GM12878 (cell line): ENCODE data around the gene ARHGEF37. TPM values are rescaled to one million over a fixed set of nuclear protein-coding genes. Genes with fewer than 3 reads are reported as not detected.

Source experiments
- ATAC-seq: fragments of 200-7000 bp; cut with Tn5 transposase; 3 replicates; pipeline ENCODE4 v1.9.1; 2020; ENCODE audit warnings: mild to moderate bottlenecking, moderate library complexity
- BruUV-seq: library from RNA; stranded (reverse); fragments of 400-500 nt; replicated peaks from 2 replicates; lab custom pipeline; 2021; lab: Mats Ljungman, UMichigan
- CTCF ChIA-PET: fragments of 300-600 bp; sonication (Branson Sonifier 250); formaldehyde crosslinking; extraction: SDS; loops from one replicate; lab custom pipeline; 2021; ENCODE audit warnings: inconsistent platforms; lab: Yijun Ruan, JAX
- POLR2A ChIA-PET: fragments of 350-600 bp; formaldehyde crosslinking; extraction: SDS; loops from one replicate; lab custom pipeline; 2021; ENCODE audit warnings: inconsistent platforms; lab: Charles Lee
- RAD21 ChIA-PET: fragments of 300-600 bp; sonication (Branson Sonifier 250); formaldehyde crosslinking; loops from one replicate; lab custom pipeline; 2023; ENCODE audit warnings: antibody characterized with exemption; ENCODE audit not compliant: unreplicated experiment; lab: Charles Lee
- SMC1A ChIA-PET: fragments of 300-600 bp; sonication (Branson Sonifier 250); formaldehyde crosslinking; loops from one replicate; lab custom pipeline; 2023; ENCODE audit not compliant: unreplicated experiment, uncharacterized antibody; lab: Charles Lee
- DNase-seq: peaks from one replicate; pipeline ENCODE4 v3.0.0-alpha.2; 2011; ENCODE audit warnings: low read depth, low spot score
- FAIRE-seq: peaks from 3 replicates; lab custom pipeline; 2011; peaks lifted over from hg19 to GRCh38; lab: Jason Lieb, UNC
- H2AFZ ChIP-seq: 2 replicates; pipeline ENCODE4 v1.6.0; 2011; ENCODE audit warnings: low read depth, low read length, control low read depth; ENCODE audit not compliant: control insufficient read depth
- H3K27ac ChIP-seq: 2 replicates; pipeline ENCODE4 v1.5.1; 2011; ENCODE audit warnings: control low read depth; ENCODE audit not compliant: control insufficient read depth, insufficient read depth
- H3K27me3 ChIP-seq, 2 experiments: replicated peaks in 1 of 2; 2 replicates each; pipeline versions ENCODE4 v1.6.0 to v1.6.1; 2011; ENCODE audit warnings: low read length in 1 of 2; ENCODE audit not compliant: control insufficient read depth in 2 of 2, insufficient read depth in 2 of 2
- H3K36me3 ChIP-seq, 2 experiments: 2 replicates each; pipeline ENCODE4 v1.5.1; 2011; ENCODE audit warnings: low read length in 1 of 2; ENCODE audit not compliant: control insufficient read depth in 2 of 2, insufficient read depth in 2 of 2
- H3K4me1 ChIP-seq: 2 replicates; pipeline ENCODE4 v1.6.1; 2011; ENCODE audit warnings: mild to moderate bottlenecking, low read length, moderate library complexity, mixed read lengths; ENCODE audit not compliant: control insufficient read depth, insufficient read depth
- H3K4me2 ChIP-seq: 2 replicates; pipeline ENCODE4 v1.6.0; 2011; ENCODE audit warnings: control low read depth; ENCODE audit not compliant: control insufficient read depth, insufficient read depth
- H3K4me3 ChIP-seq: fragments of 200-600 bp; sonication (generic); 2 replicates; pipeline ENCODE4 v1.5.1; 2016
- H3K79me2 ChIP-seq: 2 replicates; pipeline ENCODE4 v1.6.0; 2011; ENCODE audit warnings: low read length; ENCODE audit not compliant: control insufficient read depth, insufficient read depth
- H3K9ac ChIP-seq: 2 replicates; pipeline ENCODE4 v1.8.0; 2011; ENCODE audit warnings: low read length, control low read depth, mixed read lengths; ENCODE audit not compliant: control insufficient read depth, insufficient read depth
- H3K9me3 ChIP-seq: replicated peaks from 3 replicates; pipeline ENCODE4 v1.5.1; 2011; ENCODE audit warnings: mild to moderate bottlenecking, low read length; ENCODE audit not compliant: control insufficient read depth, insufficient read depth
- H4K20me1 ChIP-seq: 2 replicates; pipeline ENCODE4 v1.6.0; 2011; ENCODE audit not compliant: control insufficient read depth, insufficient read depth
- DPF2 ChIP-seq: fragments of 450-650 bp; IDR thresholded peaks from 2 replicates; pipeline ENCODE4 v1.6.1; 2017; ENCODE audit warnings: mild to moderate bottlenecking
- ETV6 ChIP-seq, 2 experiments: fragments of 450-650 bp in 1 of 2; IDR thresholded peaks in 1 of 2; conservative IDR thresholded peaks in 1 of 2; 2 replicates each; pipeline ENCODE4 v1.6.1; 2014; ENCODE audit warnings: antibody characterized with exemption in 1 of 2, borderline replicate concordance in 1 of 2, low read depth in 1 of 2, mild to moderate bottlenecking in 1 of 2, moderate library complexity in 1 of 2
- GABPA ChIP-seq: IDR thresholded peaks from 2 replicates; pipeline ENCODE4 v1.6.1; 2014; ENCODE audit warnings: antibody characterized with exemption, low read depth, mild to moderate bottlenecking, inconsistent platforms
- PAX5 ChIP-seq: IDR thresholded peaks from 2 replicates; pipeline ENCODE4 v1.6.1; 2011; ENCODE audit warnings: low read depth, low read length, borderline replicate concordance
- RCOR1 ChIP-seq: conservative IDR thresholded peaks from 2 replicates; pipeline ENCODE4 v1.6.1; 2012; ENCODE audit warnings: low read depth, low read length, improper control_type of control experiment
- STAT3 ChIP-seq: IDR thresholded peaks from 2 replicates; pipeline ENCODE4 v1.6.1; 2011; ENCODE audit warnings: low read depth, low read length, improper control_type of control experiment
- ZNF207 ChIP-seq: fragments of 450-650 bp; IDR thresholded peaks from 2 replicates; pipeline ENCODE4 v1.6.1; 2014; ENCODE audit warnings: antibody characterized with exemption, mild to moderate bottlenecking, borderline replicate concordance
- WGBS: methylation state at CpG from one replicate; pipeline ENCODE4 v1.1.6; 2016; ENCODE audit warnings: low lambda C conversion rate; ENCODE audit not compliant: insufficient replicate concordance, insufficient coverage; ENCODE audit errors: missing lambda C conversion rate; 5-methylcytosine and 5-hydroxymethylcytosine counted together
- in situ Hi-C: fragments of 300-500 bp; cut with MboI; formaldehyde crosslinking; loops from 9 replicates; pipeline ENCODE4 v1.14.3; 2018; ENCODE audit warnings: mixed read lengths
- intact Hi-C: fragments of 100-400 bp; cut with micrococcal nuclease; formaldehyde crosslinking; loops from one replicate; pipeline ENCODE4 v1.14.2; 2022; ENCODE audit not compliant: unreplicated experiment
- polyA plus RNA-seq, 11 experiments: library from polyadenylated mRNA; depleted of rRNA in 4 of 11; unstranded in 6 of 11; stranded (reverse) in 5 of 11; fragments of >200 nt; fragmentation: Nextera tagmentation in 4 of 11; fragmentation: Illumina TruSeq in 1 of 11; extraction: Ambion mirVana in 4 of 11; extraction: Trizol in 1 of 11; gene quantifications; 1 replicate in 1 of 11; 2 replicates in 10 of 11; pipeline versions ENCODE4 v1.2.1 to v1.2.3, GENCODE V29; 2011 to 2016; ENCODE audit warnings: inconsistent platforms in 2 of 11, missing spikeins in 2 of 11, low read depth in 1 of 11
- total RNA-seq, 4 experiments: library from RNA; depleted of rRNA in 3 of 4; stranded (reverse); fragments of >200 nt in 3 of 4; fragmentation: Illumina TruSeq in 1 of 4; extraction: Trizol in 1 of 4; gene quantifications; 2 replicates each; pipeline versions ENCODE4 v1.2.1 to v1.2.3, GENCODE V29; 2013 to 2021
- TF ChIP-seq, protein P1 (sequence below): IDR thresholded peaks from 2 replicates; pipeline ENCODE4 v1.6.1; 2011; ENCODE audit warnings: borderline replicate concordance, low read depth, mild to moderate bottlenecking, moderate library complexity, mixed read lengths, low read length; ENCODE audit not compliant: insufficient read depth; ENCODE audit errors: extremely low read length
- TF ChIP-seq, protein P2 (sequence below): fragments of 450-650 bp; IDR thresholded peaks from 2 replicates; pipeline ENCODE4 v1.6.1; 2016; ENCODE audit warnings: mild to moderate bottlenecking, moderate library complexity, borderline replicate concordance
- TF ChIP-seq, protein P3 (sequence below): fragments of 150-350 bp; IDR thresholded peaks from 2 replicates; pipeline ENCODE4 v1.6.1; 2014; ENCODE audit warnings: mild to moderate bottlenecking, low read depth, low read length
- TF ChIP-seq, protein P4 (sequence below): IDR thresholded peaks from 2 replicates; pipeline ENCODE4 v1.6.1; 2012; ENCODE audit warnings: mild to moderate bottlenecking, low read depth, low read length

ARHGEF37 gene
- total and polyA plus RNA-seq, 10 of the 15 experiments (the other 5 are each of a cell fraction or from before 2014, with no cell fraction given) = 0.16 to 1.1 (median 0.63) TPM

DNA sequence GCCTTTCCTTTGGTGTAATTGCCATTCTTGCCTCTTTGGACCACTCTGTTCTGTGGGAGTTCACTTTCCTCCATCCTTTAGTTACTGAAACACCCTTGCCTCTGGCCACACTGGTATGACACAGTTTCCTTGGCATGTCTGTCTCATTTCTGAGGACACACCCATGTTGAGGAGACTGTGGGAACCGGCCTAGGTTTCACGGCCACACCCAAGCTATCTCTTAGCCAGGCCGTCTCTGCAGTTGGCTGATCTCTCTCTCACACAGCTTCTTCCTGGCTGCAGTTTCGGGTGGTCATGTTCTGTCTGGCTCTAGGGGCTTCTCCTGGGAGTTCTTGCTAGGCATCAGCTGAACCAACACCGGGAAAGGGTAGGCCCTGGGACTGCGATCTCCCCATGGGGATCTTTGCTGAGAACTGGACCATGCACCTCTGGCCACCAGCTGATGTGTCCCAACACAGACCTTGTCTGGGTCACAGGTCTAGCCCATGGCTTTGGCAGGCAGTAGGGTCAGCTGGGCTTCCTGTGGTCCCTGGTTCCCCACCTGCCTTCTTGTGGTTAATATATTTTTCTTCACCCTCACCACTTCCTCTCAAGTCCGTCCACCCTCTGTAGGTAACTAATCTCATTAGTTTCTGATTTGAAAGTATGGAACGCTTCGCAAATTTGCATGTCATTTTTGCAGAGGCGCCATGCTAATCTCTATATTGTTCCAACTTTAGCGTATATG is 24.9 kb downstream of the ARHGEF37 start:
- no peak overlapping the region; the same call in 1 of the 2 replicates for H2AFZ ChIP-seq
- peaks cover 3% of the 10 kb centered on the region; the same call in 2 of the 3 replicates for H3K9me3 ChIP-seq
- intact Hi-C loops = loop anchor here (1.0 kb wide), 1 partner anchor 12 kb away; no protein-coding TSS in a partner anchor
- H3K4me3 ChIP-seq = peak overlapping the region; percentile 25; the same call in 1 of the 2 replicates
- CTCF ChIA-PET = interaction anchor here (0.6 to 3.8 kb wide), 15 partner anchors 9 to 353 kb away, joined by 3 to 44 read pairs (median 3); no protein-coding TSS in a partner anchor
- H3K79me2 ChIP-seq = no peaks in the 10 kb centered on the region
- RAD21 ChIA-PET = interaction anchor here (1.1 to 3.1 kb wide), 4 partner anchors 12 to 223 kb away, joined by 3 to 35 read pairs (median 4); no protein-coding TSS in a partner anchor
- no peak overlapping the region for H3K9ac ChIP-seq
- peaks cover 18% of the 10 kb centered on the region for H3K4me1 ChIP-seq
- no TSS peak for BruUV-seq
- WGBS = 2% methylated on average over 11 of the region's 11 CpGs
- H4K20me1 ChIP-seq = no peaks in the 10 kb centered on the region
- H3K27ac ChIP-seq = peak overlapping the region; percentile 28
- ATAC-seq (peak; percentile 95), FAIRE-seq (peak; percentile 57), DNase-seq (peak; percentile 81)
- no peaks in the 10 kb centered on the region for H3K27me3 ChIP-seq
- H3K4me2 ChIP-seq = peak overlapping the region; percentile 60
- POLR2A ChIA-PET = interaction anchor here (1.3 kb wide), 1 partner anchor 12 kb away, joined by 4 read pairs; no protein-coding TSS in a partner anchor
- SMC1A ChIA-PET = interaction anchor here (1.4 to 4.1 kb wide), 2 partner anchors 11 to 54 kb away, joined by 4 to 46 read pairs; partner anchors contain the start of gene CSNK1A1
- in situ Hi-C loops = no loop called here
- H3K36me3 ChIP-seq = no peaks in the 10 kb centered on the region
- TF ChIP-seq, protein P1, sequence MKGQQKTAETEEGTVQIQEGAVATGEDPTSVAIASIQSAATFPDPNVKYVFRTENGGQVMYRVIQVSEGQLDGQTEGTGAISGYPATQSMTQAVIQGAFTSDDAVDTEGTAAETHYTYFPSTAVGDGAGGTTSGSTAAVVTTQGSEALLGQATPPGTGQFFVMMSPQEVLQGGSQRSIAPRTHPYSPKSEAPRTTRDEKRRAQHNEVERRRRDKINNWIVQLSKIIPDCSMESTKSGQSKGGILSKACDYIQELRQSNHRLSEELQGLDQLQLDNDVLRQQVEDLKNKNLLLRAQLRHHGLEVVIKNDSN = no peak
- TF ChIP-seq, protein P2, sequence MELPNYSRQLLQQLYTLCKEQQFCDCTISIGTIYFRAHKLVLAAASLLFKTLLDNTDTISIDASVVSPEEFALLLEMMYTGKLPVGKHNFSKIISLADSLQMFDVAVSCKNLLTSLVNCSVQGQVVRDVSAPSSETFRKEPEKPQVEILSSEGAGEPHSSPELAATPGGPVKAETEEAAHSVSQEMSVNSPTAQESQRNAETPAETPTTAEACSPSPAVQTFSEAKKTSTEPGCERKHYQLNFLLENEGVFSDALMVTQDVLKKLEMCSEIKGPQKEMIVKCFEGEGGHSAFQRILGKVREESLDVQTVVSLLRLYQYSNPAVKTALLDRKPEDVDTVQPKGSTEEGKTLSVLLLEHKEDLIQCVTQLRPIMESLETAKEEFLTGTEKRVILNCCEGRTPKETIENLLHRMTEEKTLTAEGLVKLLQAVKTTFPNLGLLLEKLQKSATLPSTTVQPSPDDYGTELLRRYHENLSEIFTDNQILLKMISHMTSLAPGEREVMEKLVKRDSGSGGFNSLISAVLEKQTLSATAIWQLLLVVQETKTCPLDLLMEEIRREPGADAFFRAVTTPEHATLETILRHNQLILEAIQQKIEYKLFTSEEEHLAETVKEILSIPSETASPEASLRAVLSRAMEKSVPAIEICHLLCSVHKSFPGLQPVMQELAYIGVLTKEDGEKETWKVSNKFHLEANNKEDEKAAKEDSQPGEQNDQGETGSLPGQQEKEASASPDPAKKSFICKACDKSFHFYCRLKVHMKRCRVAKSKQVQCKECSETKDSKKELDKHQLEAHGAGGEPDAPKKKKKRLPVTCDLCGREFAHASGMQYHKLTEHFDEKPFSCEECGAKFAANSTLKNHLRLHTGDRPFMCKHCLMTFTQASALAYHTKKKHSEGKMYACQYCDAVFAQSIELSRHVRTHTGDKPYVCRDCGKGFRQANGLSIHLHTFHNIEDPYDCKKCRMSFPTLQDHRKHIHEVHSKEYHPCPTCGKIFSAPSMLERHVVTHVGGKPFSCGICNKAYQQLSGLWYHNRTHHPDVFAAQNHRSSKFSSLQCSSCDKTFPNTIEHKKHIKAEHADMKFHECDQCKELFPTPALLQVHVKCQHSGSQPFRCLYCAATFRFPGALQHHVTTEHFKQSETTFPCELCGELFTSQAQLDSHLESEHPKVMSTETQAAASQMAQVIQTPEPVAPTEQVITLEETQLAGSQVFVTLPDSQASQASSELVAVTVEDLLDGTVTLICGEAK = no peak
- no peak for TF ChIP-seq RCOR1
- peak; percentile 20; the same call in 1 of the 2 replicates for TF ChIP-seq GABPA
- TF ChIP-seq, protein P3, sequence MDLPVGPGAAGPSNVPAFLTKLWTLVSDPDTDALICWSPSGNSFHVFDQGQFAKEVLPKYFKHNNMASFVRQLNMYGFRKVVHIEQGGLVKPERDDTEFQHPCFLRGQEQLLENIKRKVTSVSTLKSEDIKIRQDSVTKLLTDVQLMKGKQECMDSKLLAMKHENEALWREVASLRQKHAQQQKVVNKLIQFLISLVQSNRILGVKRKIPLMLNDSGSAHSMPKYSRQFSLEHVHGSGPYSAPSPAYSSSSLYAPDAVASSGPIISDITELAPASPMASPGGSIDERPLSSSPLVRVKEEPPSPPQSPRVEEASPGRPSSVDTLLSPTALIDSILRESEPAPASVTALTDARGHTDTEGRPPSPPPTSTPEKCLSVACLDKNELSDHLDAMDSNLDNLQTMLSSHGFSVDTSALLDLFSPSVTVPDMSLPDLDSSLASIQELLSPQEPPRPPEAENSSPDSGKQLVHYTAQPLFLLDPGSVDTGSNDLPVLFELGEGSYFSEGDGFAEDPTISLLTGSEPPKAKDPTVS = no peak
- no peak; a peak in 1 of 4 replicates for TF ChIP-seq ETV6 (conservative IDR thresholded peaks at IDR 0.05 in 1 of 2, IDR thresholded peaks at IDR 0.05 in 1 of 2; ENCODE audit: borderline replicate concordance in 1 of 2, low read depth in 1 of 2)
- TF ChIP-seq DPF2 = peak; percentile 83
- no peak for TF ChIP-seq ZNF207
- peak; percentile 51; the same call in 1 of the 2 replicates for TF ChIP-seq PAX5
- TF ChIP-seq, protein P4, sequence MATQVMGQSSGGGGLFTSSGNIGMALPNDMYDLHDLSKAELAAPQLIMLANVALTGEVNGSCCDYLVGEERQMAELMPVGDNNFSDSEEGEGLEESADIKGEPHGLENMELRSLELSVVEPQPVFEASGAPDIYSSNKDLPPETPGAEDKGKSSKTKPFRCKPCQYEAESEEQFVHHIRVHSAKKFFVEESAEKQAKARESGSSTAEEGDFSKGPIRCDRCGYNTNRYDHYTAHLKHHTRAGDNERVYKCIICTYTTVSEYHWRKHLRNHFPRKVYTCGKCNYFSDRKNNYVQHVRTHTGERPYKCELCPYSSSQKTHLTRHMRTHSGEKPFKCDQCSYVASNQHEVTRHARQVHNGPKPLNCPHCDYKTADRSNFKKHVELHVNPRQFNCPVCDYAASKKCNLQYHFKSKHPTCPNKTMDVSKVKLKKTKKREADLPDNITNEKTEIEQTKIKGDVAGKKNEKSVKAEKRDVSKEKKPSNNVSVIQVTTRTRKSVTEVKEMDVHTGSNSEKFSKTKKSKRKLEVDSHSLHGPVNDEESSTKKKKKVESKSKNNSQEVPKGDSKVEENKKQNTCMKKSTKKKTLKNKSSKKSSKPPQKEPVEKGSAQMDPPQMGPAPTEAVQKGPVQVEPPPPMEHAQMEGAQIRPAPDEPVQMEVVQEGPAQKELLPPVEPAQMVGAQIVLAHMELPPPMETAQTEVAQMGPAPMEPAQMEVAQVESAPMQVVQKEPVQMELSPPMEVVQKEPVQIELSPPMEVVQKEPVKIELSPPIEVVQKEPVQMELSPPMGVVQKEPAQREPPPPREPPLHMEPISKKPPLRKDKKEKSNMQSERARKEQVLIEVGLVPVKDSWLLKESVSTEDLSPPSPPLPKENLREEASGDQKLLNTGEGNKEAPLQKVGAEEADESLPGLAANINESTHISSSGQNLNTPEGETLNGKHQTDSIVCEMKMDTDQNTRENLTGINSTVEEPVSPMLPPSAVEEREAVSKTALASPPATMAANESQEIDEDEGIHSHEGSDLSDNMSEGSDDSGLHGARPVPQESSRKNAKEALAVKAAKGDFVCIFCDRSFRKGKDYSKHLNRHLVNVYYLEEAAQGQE = no peak
- TF ChIP-seq STAT3 = no peak
